Stimulated activated CD4-positive, alpha-beta T cell treated with anti-CD3 and anti-CD28 coated beads, Interleukin-4, amount 100 ng/mL, for 1 hour (primary cell): ENCODE data around the gene GP9.
A peak's percentile ranks its signal among the peaks of the same experiment; 100 is the strongest.

Experiments used
- DNase-seq: peaks from one replicate; pipeline ENCODE4 v3.0.0-alpha.2; 2020

The GP9 gene

DNA sequence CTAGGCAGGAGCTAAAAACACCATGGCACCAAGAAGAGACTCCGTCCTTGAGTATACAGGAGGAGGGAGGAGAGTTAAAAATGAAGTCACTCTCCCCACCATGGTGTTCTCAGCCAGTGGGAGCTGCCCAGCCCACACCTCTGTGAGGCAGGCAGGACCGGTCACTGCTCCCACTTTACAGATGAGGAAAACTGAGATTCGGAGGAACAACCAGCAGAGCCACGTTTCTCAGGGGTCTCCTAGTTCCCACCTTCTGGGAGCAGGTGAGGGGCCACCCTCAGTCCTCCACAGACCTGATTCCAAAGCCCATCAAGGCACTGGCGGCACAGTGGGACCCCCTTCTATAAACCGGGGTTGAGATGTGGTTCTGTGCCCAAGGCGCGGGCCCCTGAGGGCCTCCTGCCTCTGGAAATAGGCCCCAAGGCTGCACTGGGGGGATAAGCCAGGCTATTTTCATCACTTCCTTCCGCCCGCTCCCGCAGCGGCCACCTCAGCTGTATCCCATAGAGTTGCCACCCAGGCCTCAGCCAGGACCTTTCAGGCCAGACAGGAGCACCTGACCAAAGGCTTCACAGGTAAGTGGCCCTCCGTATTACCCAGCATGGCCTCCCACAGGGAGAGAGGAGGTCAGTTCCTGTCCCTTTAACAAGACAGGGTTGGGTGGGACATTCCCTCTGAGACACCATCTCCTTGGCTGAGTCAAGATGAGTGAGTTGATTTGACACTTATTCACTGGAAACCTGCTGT is at the start of gene GP9:
Gene GP9 (plus strand): TSS at position 504 of the 747 bp plus-strand sequence. CDS start 961 bp downstream, outside the sequence.
- no peak for DNase-seq

DNA sequence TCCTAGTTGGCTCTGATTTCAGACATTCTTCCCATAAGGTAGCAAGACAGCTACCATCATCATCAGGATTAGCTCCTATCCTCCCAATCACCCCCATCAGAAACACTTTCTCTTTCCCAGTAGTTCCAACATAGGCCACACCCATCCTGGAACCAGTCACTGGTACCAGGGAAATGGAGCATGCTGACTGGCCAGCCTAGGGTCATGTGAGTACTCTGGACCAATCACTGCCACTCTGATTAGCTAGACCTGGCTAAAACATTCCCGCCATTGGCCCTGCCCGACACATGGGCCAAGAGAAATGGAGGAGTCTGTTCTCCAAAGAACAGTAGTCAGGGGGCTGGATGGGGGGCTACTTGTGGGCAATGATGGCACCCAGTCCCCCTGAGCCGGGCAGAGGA is 47.1 kb upstream of the GP9 start:
- DNase-seq, result no peak

DNA sequence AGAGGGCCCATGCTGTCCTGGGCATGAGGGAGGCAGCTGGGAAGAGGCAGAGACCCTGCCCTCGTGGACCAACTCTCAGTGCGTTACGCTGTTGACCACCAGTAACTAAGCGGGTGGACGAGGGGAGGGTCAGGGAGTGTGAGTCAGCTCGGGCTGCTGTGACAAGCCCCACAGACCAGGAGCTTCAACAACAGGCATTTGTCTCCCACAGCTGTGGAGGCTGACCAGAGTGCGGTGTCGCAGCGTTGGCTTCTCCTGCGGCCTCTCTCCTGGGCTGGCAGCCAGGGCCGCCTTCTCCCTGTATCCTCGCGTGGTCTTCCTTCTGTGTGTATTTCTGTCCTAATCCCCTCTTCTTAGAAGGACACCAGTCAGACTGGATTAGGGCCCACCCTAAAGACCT is 46.4 kb upstream of the GP9 start:
- no peak for DNase-seq

DNA sequence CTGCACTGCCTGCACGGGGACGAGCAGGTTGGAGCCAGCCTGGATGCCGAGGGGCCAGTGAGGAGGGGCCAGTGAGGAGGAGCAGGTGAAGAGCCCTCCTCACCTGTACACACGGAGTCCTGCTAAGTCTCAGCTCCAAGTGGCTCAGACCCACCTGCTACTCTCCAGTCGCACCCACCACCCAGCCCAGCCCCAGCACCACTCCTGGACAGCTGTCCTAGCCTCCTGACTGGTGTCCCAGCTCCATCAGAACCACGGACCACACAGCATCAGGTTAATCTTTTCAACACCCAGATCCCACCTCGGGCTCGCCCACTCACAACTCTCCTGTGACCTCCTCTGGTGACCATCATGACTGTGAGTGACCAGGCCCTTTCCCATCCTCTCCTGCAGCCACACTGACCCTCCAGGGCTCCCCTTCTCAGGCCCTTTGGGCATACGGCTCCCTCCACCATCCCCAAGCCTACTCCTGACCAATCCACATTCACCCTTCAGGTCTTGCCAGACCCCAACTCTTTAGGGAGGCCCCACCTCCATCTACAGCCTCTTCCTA is 45.7 kb upstream of the GP9 start:
- DNase-seq, result no peak

DNA sequence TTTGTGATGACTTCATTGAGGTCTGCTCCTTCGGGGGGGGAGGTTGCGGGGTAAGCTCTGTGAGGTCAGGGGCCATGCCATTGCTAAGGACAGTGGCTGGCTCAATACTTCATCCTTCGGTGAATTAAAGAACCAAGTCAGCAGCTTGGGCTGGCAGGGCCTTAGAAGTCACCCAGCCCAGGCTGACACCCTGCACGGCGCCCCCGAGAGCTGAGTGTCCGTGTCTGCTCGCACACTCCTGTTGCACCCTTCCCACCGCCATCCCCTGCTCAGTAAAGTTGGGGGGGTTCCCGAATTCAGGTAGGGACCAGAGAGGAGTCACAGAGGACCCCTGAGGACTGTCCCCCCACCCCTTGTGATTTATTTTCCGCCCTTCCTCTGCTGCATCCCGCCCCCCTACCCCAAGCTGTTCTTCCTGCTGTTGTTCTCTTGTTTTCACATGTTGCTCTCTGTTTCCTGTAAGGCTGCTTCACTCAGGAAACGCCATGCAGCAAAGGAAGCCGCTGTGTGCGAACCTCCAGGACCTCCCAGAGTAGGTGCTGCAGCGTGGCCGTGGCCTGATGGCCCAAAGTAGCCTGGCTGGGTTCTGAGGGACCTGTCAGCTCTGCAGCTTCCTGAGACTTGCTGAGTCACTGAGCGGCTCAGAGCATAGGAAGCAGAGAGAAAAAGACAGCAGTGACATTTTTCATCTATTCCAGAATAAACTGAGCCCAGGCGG is 45.0 kb upstream of the GP9 start:
- peak; percentile 45 for DNase-seq

DNA sequence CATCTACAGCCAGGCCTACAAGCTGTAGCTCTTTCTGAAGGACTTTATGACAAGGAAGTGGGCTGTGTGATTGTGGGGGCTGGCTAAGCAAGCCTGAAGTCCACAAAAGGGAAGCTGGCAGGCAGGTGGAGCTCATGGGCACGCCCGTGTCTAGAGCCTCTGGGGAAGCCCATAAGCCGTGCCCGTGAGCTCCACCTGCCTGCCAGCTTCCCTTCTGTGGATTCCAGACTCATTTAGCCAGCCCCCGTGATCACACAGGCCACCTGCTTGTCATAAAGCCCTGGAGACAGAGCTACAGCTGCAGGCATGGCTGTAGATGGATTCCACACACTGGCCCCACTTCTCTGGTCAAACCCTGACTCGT is 44.2 kb upstream of the GP9 start:
- DNase-seq, result peak; percentile 59

DNA sequence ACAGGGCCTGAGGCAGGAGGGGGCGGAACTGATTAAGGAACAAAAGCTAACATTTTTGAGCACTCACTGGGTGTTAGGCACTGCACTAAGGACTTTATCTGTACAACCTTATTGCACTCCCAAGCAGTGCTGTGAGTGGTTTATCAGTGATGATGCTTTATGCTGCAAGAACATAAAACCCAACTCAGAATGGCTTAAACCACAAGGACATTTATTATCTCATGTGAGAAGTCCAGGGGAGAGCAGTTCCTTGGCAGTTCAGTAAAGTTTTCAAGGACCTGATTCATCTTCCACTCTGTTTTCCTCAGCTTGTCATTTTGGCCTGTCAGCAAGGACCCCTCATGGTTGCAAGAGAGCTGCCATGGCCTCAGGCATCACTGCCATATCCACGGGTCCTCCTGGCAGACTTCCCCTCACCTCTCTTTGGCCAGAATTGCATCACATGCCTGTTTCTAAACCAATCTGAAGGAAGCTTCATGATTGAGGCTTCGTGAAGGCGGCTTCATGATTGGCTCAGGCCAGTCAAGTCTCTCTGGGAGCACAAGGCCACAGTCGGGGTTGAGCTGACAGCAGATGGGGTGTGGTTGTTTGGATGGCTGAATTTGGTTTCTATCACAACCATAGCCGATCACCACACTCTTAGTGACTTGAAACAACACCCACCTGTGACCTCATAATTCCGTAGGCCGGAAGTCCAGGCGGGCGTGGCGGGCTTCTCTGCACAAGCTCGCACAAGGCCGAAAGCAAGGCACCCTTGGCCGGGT is 43.7 kb upstream of the GP9 start:
- DNase-seq, result no peak

DNA sequence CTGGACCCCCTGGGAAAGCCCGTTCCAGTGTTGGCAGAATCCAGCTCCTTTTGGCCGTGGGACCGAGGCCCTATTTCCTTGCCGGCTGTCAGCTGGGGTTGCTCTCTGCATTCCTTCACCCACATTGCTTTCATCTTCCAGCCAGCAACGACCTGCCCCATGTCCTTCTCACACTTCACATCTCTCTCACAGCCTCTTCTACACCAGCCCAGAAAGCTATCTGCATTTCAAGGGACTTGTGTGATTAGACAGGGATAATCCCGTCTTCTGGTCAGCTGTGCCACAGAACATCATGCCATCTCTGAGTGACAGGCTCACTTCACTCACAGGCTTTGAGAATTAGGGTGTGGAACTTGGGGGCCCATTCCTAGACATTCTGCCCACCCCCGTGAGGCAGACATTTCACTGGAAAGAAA is 43.1 kb upstream of the GP9 start:
- DNase-seq, result no peak

DNA sequence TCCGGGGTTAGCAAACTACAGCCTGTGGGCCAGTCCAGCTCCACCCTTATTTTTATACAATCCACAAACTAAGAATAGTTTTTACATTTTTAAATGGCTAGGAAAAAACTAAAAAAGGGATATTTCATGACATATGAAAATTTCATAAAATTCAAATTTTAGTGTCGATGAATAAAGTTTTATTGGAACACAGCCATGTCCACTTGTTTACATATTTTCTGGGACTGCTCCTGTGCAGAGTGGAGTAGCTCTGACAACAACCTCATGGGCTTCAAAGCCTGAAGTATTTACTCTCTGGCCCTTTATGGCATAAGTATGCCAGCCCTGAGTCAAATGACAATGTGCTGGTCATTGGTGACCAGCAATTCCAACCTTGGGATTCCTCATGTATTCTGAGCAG is 42.3 kb upstream of the GP9 start:
- no peak for DNase-seq

DNA sequence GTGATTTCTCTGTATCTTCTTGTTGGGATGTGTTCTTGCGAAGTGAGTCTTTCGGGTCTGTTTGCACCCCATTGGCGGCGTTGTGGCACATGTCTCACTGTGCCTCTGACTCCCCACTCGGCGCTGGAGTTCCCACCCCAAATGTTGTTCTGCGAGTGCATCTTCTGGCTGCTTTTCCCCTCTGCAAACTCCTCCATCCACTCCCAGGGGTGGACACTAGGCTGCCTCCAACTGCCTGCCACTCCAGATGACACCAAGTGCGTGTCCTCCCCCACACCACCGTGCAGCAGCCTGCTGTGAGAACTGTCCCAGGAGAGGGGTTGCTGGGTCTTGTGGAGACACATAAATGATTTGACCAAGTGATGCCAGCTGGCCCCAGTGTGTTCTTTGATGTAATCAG is 41.8 kb upstream of the GP9 start:
- no peak for DNase-seq

DNA sequence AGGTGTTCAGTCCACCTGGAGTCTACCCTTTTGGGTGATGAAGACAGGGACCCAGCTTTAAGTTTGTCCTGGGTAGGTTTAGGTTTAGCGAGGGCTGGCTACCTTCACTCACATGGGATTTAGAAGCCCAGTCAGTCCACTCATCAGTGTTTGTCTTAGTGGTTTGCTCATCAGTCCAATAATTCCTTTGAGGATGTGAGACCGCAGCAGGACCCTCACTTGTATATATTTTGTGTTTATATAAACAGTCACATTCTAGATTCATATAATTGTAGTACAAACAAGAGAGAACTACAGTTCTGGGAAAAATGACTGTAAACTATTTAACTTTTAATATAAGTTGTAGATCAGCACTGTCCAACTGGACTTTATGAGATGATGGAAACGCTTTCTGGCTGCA is 41.3 kb upstream of the GP9 start:
- DNase-seq, result no peak

DNA sequence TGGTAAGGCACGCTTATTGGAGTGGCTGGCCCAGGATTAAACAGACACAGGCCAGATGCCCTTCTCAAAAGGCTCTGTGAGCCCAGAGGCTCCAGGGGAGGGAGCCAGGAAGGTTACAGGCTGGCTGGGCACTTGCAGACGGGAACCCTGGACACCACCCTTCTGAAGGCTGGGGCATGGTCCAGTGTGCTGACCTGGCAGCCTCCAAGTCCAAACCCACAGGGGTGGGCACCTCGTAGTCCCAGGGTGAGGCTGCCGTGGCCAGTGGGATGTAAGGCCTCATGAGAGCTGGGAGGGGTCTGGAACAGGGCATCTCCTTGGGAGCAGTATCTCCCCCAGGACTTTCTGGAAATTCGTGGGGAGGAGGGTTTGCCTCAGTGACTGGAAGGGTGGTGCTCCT is 39.9 kb upstream of the GP9 start:
- no peak for DNase-seq

DNA sequence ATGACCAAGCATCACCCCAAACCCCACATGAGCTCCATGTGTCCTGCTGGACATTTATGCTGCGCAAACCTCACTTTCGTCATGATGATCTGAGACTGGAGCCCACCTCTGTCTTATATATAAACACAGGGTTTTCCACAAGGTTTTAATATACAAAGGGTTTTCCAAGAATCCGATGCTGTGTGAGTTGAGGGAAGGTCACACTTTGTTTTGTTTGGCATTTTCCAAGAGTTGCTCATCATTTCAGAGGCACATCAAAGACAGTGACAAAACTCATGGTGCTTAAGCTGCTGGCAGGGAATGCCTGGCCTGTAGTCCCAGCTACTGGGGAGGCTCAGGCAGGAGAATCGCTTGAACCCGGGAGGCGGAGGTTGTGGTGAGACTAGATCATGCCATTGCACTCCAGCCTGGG is 39.4 kb upstream of the GP9 start:
- no peak for DNase-seq

DNA sequence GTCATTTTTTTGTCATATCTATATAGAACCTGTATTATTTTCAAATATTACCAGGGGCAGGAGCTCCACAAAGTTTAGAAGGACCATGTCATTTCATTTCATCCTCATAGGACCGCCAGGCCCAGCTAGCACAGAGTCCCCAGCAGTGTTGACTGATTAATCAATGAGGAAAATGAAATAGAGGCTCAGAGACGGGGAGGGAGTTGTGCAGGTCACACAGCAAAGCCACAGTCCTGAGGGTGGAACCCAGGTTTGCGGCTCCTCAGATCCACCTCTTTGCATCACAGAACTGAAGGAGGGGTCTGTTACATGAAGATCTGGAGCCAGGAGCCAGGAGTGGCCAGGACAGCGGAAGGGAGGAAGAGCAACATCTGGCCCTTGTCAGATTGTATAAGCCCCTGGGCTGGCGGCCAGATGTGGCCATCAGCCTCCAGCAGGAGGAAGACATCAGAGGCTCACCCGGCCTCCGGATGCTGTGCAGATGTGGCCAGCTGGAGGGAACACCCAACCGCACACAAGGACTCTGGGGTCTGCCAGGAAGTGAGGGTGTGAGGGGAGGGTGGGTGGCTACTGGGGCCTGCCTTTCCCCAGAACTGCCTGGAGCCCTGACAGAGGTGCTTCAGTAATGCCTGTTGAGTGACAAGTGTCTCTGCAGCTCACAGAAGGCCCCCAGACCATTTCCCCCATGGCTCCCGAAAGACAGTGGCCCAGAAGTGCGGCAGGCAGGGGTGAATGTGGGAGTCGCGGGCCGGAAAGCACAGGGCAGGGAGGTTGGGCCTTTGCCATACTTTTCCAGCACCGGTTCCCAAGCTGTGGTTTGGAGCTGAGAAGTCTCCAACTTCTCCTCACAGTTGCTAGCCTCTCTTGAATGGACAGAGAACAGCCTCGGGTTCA is 38.2 kb upstream of the GP9 start:
- DNase-seq, result no peak

DNA sequence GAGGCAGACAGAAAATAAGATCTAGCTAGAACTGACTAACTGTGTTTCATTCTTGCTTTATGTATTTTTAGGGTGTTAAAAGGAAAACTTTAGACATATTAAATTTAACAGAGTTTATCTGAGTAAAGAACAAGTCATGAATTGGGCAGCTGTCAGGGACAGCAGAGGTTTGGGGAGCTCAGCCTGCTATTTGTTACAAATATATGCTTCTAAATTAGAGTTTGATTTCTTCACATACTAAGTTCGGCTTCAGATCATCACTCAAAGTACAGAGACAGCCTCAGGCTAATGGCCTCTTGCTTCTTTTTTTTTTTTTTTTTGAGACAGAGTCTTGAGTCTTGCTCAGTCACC is 37.6 kb upstream of the GP9 start:
- no peak for DNase-seq

DNA sequence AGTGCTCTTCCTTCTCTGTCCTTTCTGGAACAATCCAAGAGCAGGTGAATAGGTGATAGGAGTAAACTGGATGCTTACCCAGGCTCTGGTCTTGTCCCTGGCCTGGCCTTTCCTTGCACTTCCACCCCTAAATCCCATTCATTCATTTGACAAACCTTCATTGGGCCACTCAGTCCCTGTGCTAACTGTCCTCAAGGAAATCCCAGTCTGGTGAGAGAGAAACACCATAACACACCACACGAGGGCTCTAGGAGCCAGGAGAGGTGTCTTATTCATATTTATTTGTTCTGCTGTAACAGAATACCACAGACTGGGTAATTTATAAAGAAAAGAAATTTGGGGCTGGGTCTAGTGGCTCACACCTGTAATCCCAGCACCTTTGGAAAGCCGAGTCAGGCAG is 36.7 kb upstream of the GP9 start:
- no peak for DNase-seq

DNA sequence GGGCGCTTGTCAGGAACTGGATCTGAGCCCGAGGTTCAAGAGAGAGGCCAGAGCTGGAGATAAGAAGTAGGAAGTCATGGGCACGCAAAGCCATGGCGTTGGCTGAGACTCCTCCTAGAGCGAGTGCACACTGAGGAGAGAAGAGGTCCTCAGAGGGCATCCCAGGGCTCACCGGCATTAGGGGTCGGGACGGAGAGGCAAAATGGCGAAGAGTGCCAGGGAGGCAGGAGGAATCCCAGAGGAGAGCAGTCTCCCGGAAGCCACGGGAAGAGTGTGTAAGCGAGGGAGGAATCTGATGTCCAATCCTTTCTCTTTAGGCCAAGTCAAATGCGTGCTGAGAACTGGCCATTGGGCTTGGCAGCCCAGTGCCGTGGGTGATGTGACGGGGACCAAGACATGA is 35.5 kb upstream of the GP9 start:
- no peak for DNase-seq

DNA sequence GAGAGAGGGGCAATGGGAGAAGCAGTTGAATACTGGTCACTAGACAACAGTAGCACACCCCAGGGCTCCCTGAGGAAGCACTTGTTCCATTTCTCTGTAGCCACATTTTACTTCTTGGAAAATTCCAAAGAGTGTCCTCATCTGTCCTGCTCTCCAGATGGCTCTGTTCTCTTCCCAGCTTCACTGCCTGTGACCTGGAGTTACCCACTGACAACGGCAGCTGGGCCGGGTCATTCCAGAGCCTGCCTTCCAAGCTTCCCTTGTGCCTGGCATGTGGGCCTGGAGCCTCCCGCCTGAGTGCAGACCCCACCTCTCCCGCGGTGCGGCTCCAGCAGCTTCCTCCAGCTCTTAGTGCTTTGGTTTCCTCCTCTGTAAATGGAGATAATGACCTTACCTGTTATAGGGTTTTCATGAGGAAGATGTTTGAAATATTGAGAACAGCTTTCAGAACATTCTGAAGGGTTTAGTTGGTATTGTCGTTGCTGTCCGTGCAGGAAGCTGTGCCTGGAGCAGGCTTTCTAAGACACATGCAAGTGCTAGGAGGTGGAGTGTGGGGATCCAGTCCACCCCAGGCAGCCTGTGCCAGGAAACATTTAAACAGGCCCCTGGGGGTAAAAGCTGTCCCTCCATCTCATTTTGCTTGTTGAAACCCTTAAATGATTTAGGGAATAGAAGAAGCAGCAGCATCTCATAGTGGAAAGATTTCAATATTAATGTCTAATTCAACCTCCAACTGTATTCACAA is 34.7 kb upstream of the GP9 start:
- no peak for DNase-seq

DNA sequence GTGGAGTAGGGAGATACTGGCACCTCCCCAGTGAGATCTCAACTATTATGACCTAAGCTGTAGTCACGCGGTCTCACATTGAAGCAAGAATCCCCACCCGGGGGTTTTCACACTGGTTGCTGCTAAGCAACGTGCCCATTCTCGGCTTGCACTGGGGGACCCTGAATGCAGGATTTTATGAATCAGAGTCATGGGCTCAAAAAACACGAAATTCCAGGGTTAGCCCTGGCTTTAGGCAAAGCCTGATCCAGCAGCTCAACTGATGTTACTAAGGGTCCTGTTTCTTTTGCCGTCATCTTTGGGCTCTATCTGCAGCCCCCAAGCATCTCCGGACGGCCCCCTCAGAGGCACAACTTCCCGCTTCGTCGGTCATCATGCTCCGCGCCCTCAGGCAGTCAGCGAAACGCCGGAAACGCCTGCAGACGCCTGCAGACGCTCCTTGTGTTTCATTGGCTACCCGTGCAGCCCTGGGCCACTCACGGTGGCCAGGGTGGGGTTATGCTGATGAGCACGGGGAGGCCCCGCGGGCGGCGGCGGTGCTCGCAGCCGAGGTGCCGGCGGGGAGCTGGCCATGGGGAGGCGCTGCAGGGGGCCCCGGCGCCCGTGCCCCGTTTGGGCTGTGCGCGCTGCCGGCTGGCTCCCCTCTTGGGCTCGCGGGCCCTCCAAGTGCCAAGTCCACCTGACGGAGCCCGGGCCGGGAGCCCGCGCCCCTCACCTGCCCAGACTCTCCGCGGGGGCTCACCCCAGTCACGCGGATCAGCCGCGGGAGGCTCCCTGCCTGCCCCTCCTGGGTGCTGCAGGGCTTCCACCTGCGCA is 33.6 kb upstream of the GP9 start:
- DNase-seq, result peak; percentile 88

DNA sequence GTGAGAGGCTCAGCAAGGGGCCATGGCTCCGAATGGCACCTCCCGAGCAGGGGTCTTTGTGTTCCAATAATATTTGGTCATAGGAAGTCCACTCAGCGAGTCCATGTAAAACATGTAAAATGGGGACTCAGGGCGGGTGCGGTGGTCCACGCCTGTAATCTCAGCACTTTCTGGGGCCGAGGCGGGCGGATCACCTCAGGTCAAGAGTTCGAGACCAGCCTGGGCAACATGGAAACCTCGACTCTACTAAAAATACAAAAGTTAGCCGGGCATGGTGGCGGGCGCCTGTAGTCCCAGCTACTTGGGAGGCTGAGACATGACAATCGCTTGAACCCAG is 33.1 kb upstream of the GP9 start:
- DNase-seq, result no peak

DNA sequence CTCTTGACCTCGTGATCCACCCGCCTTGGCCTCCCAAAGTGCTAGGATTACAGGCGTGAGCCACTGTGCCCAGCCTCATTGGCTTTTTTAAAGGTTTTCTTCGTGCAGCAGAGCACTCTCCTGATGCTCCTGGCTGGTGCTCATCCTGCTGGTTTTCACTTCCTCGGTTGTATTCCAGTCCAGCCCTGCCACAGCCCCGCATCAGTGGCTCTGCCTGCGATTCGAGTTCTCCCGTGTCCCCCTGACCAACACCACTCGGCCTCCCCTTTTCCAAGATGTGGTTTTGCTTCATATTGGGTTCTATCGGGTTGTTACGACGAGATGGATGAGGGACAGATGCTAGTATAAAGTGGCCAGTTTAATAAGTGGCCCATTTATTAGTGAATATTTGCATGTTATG is 31.7 kb upstream of the GP9 start:
- no peak for DNase-seq
